T-helper 9 cell (primary cell): ENCODE data around the gene SYTL1.
A peak's percentile ranks its signal among the peaks of the same experiment; 100 is the strongest.

Experiments
- DNase-seq: peaks from one replicate; pipeline ENCODE4 v3.0.0-alpha.2; 2020

Gene SYTL1

GRCh38 chr1:27388337-27389005, 46.6 kb downstream of the SYTL1 start:
- DNase-seq = peak; percentile 74

- no peak for DNase-seq
Measured at GRCh38 chr1:27391511-27392095, 49.8 kb downstream of the SYTL1 start.

- peak; percentile 95 for DNase-seq
Measured at GRCh38 chr1:27392096-27392777, 50.4 kb downstream of the SYTL1 start, which contains the start of gene GPR3. Gene GPR3, plus strand, starts transcription at chr1:27392622. Its CDS starts 1,177 bp downstream, at chr1:27393799.

- DNase-seq = no peak
Measured at GRCh38 chr1:27392778-27393635, 51.2 kb downstream of the SYTL1 start.

GRCh38 chr1:27393641-27394281, 51.9 kb downstream of the SYTL1 start:
- DNase-seq = no peak

GRCh38 chr1:27394282-27394658, 52.4 kb downstream of the SYTL1 start:
- no peak for DNase-seq

GRCh38 chr1:27394925-27395324, 53.1 kb downstream of the SYTL1 start:
- DNase-seq = no peak

- peak; percentile 75 for DNase-seq
Measured at GRCh38 chr1:27395441-27396195, 53.8 kb downstream of the SYTL1 start.

- DNase-seq = no peak
Measured at GRCh38 chr1:27397110-27397509, 55.3 kb downstream of the SYTL1 start.

- no peak for DNase-seq
Measured at GRCh38 chr1:27397749-27398148, 55.9 kb downstream of the SYTL1 start.

GRCh38 chr1:27398405-27399149, 56.8 kb downstream of the SYTL1 start:
- no peak for DNase-seq

- no peak for DNase-seq
Measured at GRCh38 chr1:27399251-27400025, 57.6 kb downstream of the SYTL1 start.

GRCh38 chr1:27400082-27400962, 58.5 kb downstream of the SYTL1 start:
- no peak for DNase-seq

GRCh38 chr1:27400963-27401341, 59.1 kb downstream of the SYTL1 start:
- no peak for DNase-seq

- DNase-seq = no peak
Measured at GRCh38 chr1:27402349-27402754, 60.5 kb downstream of the SYTL1 start.

GRCh38 chr1:27403065-27403726, 61.4 kb downstream of the SYTL1 start:
- DNase-seq = no peak
